Natural killer cell treated with Interleukin-12 subunit alpha and Interleukin-12 subunit beta and Interleukin-15 and Interleukin-18, amount 100 ng/mL, for 72 hours (primary cell): ENCODE data around the gene SPATA45. TPM values are rescaled to one million over a fixed set of nuclear protein-coding genes. Genes with fewer than 3 reads are reported as not detected.

ENCODE experiments used
- ATAC-seq, 2 donors: fragments of 150-1000 bp; cut with Tn5 transposase in 1 of 2; sonication (Bioruptor Pico), chemical (Tn5 transposase) in 1 of 2; 2 replicates each; pipeline ENCODE4 v1.10.0; 2021
- DNase-seq: peaks from one replicate; pipeline ENCODE4 v3.0.0; 2022; ENCODE audit warnings: low spot score
- H3K27ac Mint-ChIP-seq, 2 donors: 1 replicate in 1 of 2; 2 replicates in 1 of 2; pipeline ENCODE4 v1.8.0; 2022; ENCODE audit warnings: mixed read lengths in 2 of 2, mild to moderate bottlenecking in 1 of 2, moderate library complexity in 1 of 2
- H3K27me3 Mint-ChIP-seq, 2 donors: 1 replicate in 1 of 2; 2 replicates in 1 of 2; pipeline ENCODE4 v1.8.0; 2022; ENCODE audit warnings: mixed read lengths in 2 of 2
- H3K36me3 Mint-ChIP-seq: one replicate; pipeline ENCODE4 v1.8.0; 2022; ENCODE audit warnings: mixed read lengths
- H3K4me1 Mint-ChIP-seq, 2 donors: 1 replicate in 1 of 2; 2 replicates in 1 of 2; pipeline ENCODE4 v1.8.0; 2022; ENCODE audit warnings: low read depth in 2 of 2, mixed read lengths in 2 of 2, mild to moderate bottlenecking in 1 of 2
- H3K4me3 Mint-ChIP-seq: one replicate; pipeline ENCODE4 v1.8.0; 2022; ENCODE audit warnings: mixed read lengths
- H3K9me3 Mint-ChIP-seq: 2 replicates; pipeline ENCODE4 v1.8.0; 2022; ENCODE audit warnings: mixed read lengths
- total RNA-seq, 2 donors: library from RNA; stranded (reverse); gene quantifications; one replicate each; pipeline ENCODE4 v1.2.3, GENCODE V29; 2022

The SPATA45 gene
- total RNA-seq, 2 donors from 2014 or later = 0.86 TPM; not detected in 1

GRCh38 chr1:212781225-212781624 is 66.2 kb downstream of the SPATA45 start:
- DNase-seq = no peak
- Mint-ChIP-seq H3K4me3 (no peak overlapping the region), H3K4me1 (peaks cover 4 to 9% of the 10 kb centered on the region in 2 donors), H3K36me3 (peaks cover 7% of the 10 kb centered on the region), H3K27me3 (no peaks in the 10 kb centered on the region), H3K27ac (no peak overlapping the region), H3K9me3 (no peaks in the 10 kb centered on the region)
- no peak for ATAC-seq

- Mint-ChIP-seq H3K36me3 (peaks cover 7% of the 10 kb centered on the region), H3K9me3 (no peaks in the 10 kb centered on the region), H3K4me3 (no peak overlapping the region), H3K27me3 (no peaks in the 10 kb centered on the region), H3K27ac (no peak overlapping the region), H3K4me1 (peaks cover 4 to 9% of the 10 kb centered on the region in 2 donors)
- DNase-seq (no peak), ATAC-seq (no peak)
These were observed 66.7 kb downstream of the SPATA45 start for GRCh38 chr1:212780759-212781158.

Other genes with a start within 250 kb of the SPATA45 start
- gene ATF3, start 238.9 kb downstream of the SPATA45 start, total RNA-seq = 10 to 100 TPM; 15.4 to 16.9 TPM
- gene BATF3, start 147.8 kb downstream of the SPATA45 start, total RNA-seq = 100 to 1,000 TPM in 1 of 2 donors, 10 to 100 TPM in 1; 46.6 to 137 TPM
- gene NSL1, start 55.9 kb downstream of the SPATA45 start, total RNA-seq = 10 to 100 TPM; 27.7 to 44.7 TPM
- 1 to 10 TPM; 5.7 to 9.8 TPM for gene TATDN3, start 55.8 kb downstream of the SPATA45 start, total RNA-seq
- gene FLVCR1, start 10.6 kb upstream of the SPATA45 start, total RNA-seq = 10 to 100 TPM; 15.6 to 22.1 TPM
- gene VASH2, start 102.9 kb upstream of the SPATA45 start, total RNA-seq = under 1 TPM in 1 of 2 donors, not detected in 1; 0.81 TPM
- 10 to 100 TPM; 40.0 to 58.4 TPM for gene ANGEL2, start 168.2 kb upstream of the SPATA45 start, total RNA-seq
- gene RPS6KC1, start 203.6 kb upstream of the SPATA45 start, total RNA-seq = 10 to 100 TPM; 14.5 to 17.6 TPM